ENCODE data around the gene TMC4. TPM values are rescaled to one million over a fixed set of nuclear protein-coding genes. Genes with fewer than 3 reads are reported as not detected.

TMC4 gene
- polyA plus RNA-seq, 1 donor from 2014 or later = 0.15 TPM

Other genes starting within 250 kb of the TMC4 start
- 3.3 and 6.0 TPM in 2 replicates for gene CACNG8, start 210.2 kb downstream of the TMC4 start, polyA plus RNA-seq
- 0.28 and 0.60 TPM in 2 replicates for gene CACNG6, start 181.5 kb downstream of the TMC4 start, polyA plus RNA-seq
- not detected in 2 replicates for gene VSTM1, start 109.3 kb downstream of the TMC4 start, polyA plus RNA-seq
- not detected in 2 replicates for gene TARM1, start 91.8 kb downstream of the TMC4 start, polyA plus RNA-seq
- gene OSCAR, start 72.4 kb downstream of the TMC4 start, polyA plus RNA-seq = 0.20 TPM in 1 of 2 replicates, not detected in the other
- 21.4 and 62.8 TPM in 2 replicates for gene NDUFA3, start 70.3 kb downstream of the TMC4 start, polyA plus RNA-seq
- 24.3 and 28.0 TPM in 2 replicates for gene TFPT, start 57.5 kb downstream of the TMC4 start, polyA plus RNA-seq
- 73.5 and 76.6 TPM in 2 replicates for gene PRPF31, start 57.4 kb downstream of the TMC4 start, polyA plus RNA-seq
- gene CNOT3, start 35.4 kb downstream of the TMC4 start, polyA plus RNA-seq = 3.8 and 7.6 TPM in 2 replicates
- 14.0 and 17.0 TPM in 2 replicates for gene LENG1, start 13.4 kb downstream of the TMC4 start, polyA plus RNA-seq
- 19.0 and 25.1 TPM in 2 replicates for gene MBOAT7, start 16.4 kb upstream of the TMC4 start, polyA plus RNA-seq
- gene TSEN34, start 18.1 kb upstream of the TMC4 start, polyA plus RNA-seq = 113 and 130 TPM in 2 replicates
- 1,693 and 1,965 TPM in 2 replicates for gene RPS9, start 27.7 kb upstream of the TMC4 start, polyA plus RNA-seq
- not detected in 2 replicates for gene LILRB3, start 49.8 kb upstream of the TMC4 start, polyA plus RNA-seq
- not detected in 2 replicates for gene LILRA6, start 69.6 kb upstream of the TMC4 start, polyA plus RNA-seq
- gene LILRB5, start 84.1 kb upstream of the TMC4 start, polyA plus RNA-seq = not detected in 2 replicates
- not detected in 2 replicates for gene LILRB2, start 108.0 kb upstream of the TMC4 start, polyA plus RNA-seq
- not detected in 2 replicates for gene LILRA5, start 140.0 kb upstream of the TMC4 start, polyA plus RNA-seq
- not detected in 2 replicates for gene LILRA4, start 166.0 kb upstream of the TMC4 start, polyA plus RNA-seq
- not detected in 2 replicates for gene LAIR1, start 191.8 kb upstream of the TMC4 start, polyA plus RNA-seq
- gene TTYH1, start 242.3 kb upstream of the TMC4 start, polyA plus RNA-seq = 33.4 and 36.1 TPM in 2 replicates

Data from neural cell (in vitro differentiated cells).